Measurements from ENCODE around the gene FAM216B.
A peak's percentile ranks its signal among the peaks of the same experiment; 100 is the strongest.
"Not testable (repeated sequence)": the region's sequence is repeated elsewhere in the genome, so short reads cannot be mapped to it uniquely, and the experiment has no call there.

Gene FAM216B

DNA sequence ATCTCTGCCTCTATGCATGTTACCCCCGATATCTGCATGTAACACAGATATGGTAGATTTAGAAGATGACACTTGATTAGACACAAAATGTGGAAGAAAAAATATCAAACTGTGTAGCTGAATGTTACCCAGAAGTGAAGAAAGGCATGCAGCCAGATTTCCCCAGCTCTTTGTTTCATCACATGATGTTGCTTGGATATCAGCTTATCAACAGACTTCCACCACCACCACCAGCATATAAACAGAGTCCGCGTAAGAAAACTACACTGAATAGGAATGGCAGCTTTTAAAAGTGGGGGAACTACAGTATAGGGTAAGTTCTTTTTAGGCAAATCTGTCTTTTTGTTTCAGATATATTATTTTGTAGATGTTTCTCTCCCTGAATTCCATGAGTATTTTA lies at the start of gene FAM216B:
Gene FAM216B (plus strand): TSS at position 233 of the 400 bp plus-strand sequence. CDS start 2,484 bp downstream, outside the sequence.
- DNase-seq: no peak

DNA sequence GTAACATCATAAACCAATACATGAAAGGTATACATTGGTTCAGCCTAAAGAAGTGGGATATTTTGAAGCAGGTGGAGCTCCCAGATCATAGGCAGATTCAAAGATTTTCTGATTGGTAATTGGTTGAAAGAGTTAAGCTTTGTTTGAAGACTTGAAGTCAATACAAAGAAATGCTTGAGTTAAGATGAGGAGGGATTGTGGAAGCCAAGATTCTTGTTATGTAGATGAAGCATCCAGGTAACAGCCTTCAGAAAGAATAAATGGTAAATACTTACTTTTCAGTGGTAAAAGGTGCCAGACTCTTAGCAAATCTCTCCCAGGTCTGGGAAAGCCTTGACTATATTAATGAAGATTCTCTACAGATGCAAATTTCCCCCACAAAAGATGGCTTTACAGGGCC lies 49.3 kb upstream of the FAM216B start:
- DNase-seq: no peak

- no peak for DNase-seq
Observed at GRCh38 chr13:42733046-42733445, 48.3 kb upstream of the FAM216B start.

DNA sequence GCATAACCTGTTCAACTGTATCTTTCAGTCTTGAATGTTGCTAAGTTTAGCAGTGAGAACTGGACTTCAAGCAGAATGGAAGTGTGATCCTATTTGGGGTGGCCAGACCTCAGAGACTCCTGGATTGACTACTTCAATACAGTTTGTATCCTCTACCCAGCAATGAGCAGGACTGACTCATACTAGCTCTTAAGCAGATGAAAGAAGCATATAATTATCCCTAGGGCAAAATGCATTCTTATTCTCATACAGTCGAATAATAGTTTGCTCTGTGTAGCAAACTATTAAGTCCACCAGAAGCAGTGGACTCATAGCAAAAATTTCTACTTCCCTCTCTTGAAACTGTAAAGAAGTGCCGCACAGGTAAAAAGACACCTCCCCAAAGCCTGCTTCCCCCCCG lies 46.4 kb upstream of the FAM216B start:
- DNase-seq: no peak

DNA sequence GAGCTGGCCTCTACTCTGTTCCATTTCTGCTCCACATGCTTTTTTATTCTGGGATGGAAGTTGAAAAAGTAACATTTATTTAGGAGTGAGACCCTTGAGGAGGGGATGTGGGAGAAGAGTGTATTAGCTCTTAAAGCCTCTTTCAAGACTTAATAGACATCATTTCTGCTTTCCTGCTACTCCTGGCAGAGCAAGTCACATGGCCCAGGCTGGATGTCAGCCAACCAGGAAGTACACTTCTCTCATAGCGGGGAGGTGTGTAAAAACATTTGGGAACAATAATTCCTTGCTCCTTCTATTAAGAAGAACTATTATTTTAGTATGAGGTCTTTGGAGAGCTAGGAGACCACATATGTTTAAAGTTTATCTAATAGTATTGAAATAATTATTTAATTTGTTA lies 40.6 kb upstream of the FAM216B start:
- DNase-seq: no peak

- no peak for DNase-seq
Observed at GRCh38 chr13:42741914-42742313, 39.5 kb upstream of the FAM216B start.

DNA sequence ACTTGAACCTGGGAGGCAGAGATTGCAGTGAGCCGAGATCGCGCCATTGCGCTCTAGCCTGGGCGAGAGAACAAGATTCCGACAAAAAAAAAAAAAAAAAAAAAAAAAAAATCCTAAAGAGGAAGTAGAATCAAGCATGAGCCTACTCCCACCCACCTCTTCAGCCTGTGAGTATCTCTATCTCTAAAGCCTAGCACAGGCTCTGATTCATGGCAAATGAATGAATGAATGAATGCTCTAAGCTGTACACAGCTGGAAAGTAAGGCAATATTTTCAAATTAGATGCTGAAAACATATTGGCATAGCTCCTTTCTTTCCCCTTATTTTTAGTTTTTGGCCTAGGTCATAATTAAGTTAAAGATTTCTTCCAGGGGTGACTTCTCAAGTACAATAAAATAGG lies 35.7 kb upstream of the FAM216B start:
- DNase-seq: no peak

GRCh38 chr13:42746866-42747265 lies 34.5 kb upstream of the FAM216B start:
- DNase-seq: no peak

DNA sequence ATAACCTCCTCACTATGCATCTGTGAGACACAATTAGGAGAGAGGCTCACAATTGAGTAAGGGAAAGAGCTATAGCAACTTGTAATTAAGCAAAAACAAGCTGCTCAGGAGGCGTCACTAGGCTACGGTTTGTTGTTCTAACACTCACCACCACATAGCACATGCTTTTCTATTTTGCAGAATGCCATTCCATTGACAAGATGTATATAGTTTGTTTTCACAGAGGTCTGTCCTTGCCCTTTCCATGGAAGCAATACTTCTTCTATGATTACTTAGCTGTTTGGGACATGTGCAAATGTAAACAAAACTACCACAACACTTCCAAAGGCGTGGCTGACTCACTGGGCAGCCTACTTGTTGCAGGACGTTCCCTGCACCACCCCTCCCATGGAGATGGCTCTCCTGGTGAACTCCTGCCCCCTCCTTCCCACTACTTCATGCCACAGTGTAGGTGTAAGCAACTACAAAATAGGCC lies 33.9 kb upstream of the FAM216B start:
- no peak for DNase-seq

GRCh38 chr13:42750794-42751193 lies 30.6 kb upstream of the FAM216B start:
- no peak for DNase-seq

DNA sequence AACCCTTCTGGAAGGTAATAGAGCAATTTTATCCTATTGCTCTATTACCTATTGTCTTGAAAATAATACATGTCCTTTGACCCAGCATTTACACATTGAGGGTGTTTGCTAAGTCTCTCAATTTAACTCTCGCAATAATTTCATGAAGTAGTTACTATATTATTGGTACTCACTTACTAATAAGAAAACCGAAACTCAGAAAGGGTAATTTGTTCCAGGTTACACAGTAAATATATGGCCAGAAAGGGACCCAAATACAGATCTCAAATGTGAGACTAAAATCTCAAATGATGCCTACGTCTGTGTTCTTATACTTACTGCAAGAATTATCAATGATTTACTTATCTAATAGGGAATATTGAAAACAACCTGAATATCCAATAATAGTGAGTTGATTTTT lies 29.7 kb upstream of the FAM216B start:
- peak; percentile 16 for DNase-seq

GRCh38 chr13:42752731-42753130 lies 28.7 kb upstream of the FAM216B start:
- DNase-seq: no peak

DNA sequence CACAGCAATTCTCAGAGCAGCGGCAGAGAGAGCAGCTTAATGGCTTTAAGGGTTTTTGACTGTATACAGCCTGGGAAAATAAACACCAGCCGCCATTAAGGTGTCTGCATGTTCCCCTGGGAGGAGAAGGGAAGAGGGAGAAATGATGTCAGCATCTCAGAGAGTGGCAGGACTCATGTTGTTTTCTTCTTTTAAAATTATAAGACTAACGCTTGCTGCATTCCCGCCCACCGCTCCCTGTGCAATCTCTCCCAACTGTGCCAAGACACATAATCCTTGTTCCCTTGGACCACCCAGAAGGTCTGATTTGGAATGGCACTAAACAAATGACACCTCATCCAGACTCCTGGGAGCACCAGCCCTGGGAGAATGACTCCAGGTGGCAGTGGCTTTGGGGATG lies 27.7 kb upstream of the FAM216B start:
- DNase-seq: no peak

GRCh38 chr13:42754801-42755510 lies 26.4 kb upstream of the FAM216B start:
- DNase-seq: no peak

DNA sequence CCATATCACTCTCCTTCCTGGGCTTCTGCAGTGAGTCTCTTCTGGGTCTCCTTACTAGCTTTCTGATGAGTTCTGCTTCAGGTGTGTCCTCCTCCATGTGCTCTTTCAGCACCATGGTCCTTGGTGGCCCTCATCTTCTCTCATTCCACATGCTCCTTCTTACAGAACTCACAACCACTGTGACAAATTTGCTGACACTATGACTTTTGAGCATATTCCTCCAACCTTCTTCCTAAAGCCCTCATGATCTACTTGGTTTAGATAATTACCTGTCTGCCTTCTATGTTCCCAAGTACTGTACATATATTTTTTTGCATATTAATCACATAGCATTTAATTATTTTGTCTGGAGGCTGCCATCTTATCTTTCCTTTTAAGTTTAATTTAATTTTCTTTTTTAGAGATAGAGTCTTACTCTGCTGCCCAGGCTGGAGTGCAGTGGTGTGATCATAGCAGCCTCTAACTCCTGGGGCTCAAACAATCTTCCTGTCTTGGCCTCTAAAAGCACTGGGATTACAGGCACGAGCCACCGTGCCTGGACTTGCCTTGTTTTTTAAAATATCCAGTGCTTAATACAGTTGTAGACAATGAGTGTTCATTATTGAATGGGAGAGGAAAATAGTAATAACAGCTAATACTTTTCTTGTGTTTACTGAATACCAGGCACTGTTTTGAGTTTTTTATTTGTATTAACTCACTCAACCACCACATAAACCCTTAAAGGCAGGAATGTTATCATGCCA lies 23.5 kb upstream of the FAM216B start:
- DNase-seq: no peak

GRCh38 chr13:42758515-42758914 lies 22.9 kb upstream of the FAM216B start:
- DNase-seq: no peak

DNA sequence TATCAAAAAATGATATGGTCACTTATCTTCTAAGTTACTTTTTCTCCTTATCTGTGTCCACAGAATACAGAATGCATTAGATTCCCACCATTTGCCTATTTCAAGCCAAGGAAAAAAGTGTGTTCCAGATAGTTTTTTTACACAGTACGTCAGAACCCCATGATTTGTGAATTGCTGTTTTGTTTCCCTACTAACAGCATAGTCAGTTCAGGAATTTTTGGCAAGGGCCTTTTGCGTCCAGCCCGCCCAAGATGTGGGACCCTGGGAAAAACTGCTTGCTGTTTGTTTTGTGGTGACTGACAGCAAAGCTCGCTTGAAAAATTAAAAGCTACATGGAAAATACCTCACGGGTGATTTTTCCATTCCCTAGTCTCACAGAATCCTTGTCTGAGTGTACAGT lies 20.4 kb upstream of the FAM216B start:
- no peak for DNase-seq

GRCh38 chr13:42762251-42762650 lies 19.1 kb upstream of the FAM216B start:
- DNase-seq: no peak

DNA sequence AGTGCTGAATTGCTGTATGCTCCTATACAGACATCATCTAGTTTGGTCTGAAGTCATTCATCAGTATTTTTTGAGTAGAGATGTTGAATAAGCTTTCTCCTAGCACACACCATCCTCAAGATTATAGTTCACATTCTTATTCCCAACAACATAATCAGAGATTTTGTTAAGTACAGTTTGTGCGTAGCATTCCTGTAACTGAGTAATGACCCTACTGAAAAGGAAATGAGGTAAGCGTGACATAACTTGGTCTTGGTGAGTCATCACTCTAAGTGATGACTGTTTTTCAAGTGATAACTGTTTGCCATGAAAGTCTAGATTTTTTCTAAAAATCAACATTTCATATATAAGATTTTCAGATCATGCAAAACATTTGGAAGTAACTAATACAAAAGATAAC lies 18.5 kb upstream of the FAM216B start:
- peak; percentile 15 for DNase-seq

DNA sequence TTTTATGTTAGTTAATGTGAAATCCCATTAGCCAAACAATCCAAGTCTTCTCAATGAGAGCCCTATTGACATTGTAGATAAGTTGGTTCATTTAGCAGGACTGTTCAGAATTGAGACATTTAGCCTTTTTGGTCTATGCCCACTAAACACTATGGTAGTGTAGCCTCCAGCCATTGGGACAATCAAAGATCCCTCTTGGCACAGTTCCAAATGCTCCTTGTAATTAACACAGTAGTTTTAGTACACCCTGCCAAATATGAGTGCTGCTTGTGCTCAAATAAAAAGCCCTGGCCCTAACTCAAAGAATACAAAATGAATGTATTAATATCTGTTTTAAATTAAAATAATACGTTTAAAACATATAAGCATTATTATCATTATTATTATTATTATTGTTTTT lies 15.4 kb upstream of the FAM216B start:
- no peak for DNase-seq

DNA sequence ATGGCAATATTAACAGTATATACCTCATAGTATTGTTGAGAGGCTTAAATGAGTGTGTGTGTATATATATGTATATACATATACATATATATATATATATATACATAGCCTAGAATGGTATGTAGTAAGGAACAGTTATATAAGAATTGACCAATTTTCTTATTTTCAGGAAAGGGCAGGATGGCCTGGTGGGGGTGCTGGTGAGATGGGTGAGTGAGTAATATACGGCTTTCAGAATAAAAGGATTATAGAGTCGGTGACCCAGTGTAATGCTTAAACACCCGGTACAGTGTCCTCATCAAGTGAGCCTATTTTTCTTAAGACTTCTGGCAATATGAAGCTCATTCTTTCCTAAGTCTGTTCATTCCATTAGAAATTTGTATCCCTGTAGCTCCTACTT lies 11.7 kb upstream of the FAM216B start:
- no peak for DNase-seq

- not testable (repeated sequence) for DNase-seq
Observed at GRCh38 chr13:42776558-42776957, 4.8 kb upstream of the FAM216B start.

GRCh38 chr13:42777467-42777866 lies 3.9 kb upstream of the FAM216B start:
- DNase-seq: no peak

DNA sequence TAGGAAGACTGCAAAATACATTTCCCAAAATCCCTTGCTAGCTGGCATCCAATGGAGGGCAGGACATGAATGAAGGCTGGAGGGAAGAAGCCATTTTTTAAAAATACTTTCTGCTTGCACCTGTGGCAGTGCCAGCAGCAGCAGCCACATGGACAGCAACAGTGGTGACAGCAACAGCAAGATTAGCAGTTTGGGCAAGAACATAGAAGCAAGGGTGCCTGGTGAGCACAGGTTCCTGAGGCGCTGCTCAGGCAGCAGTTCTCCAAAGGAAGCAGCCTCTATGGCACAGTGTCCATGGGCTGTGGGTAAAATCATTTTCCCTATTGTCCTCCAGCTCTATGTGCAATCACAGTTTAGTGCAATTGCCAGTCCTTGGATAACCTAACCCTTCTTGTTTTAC lies 1.3 kb upstream of the FAM216B start:
- DNase-seq: no peak

DNA sequence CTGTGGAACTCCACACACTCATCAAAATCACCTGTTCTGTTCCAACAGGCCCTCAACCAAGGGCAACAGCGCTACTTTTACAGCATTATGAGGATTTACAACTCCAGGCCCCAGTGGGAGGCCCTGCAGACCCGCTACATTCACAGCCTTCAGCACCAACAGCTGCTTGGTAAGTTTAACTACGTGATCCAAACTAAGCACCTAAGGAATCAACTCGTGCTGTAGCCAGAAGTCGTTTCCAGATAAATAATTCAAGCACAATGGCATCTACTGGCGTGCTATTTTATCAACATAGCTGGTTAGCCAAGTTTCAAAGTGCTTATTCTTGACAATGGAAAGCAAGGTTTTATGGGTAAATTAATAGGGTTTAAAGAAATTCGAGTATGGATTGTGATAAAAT lies 5.3 kb downstream of the FAM216B start:
- no peak for DNase-seq
